Upper lobe of right lung (tissue), 1 donor: ENCODE results near the gene RAD51B. TPM values are rescaled to one million over a fixed set of nuclear protein-coding genes. Genes with fewer than 3 reads are reported as not detected.

ENCODE experiments used
- ATAC-seq: fragments of 200-7000 bp; cut with Tn5 transposase; one replicate; pipeline ENCODE4 v1.9.1; 2020; ENCODE audit warnings: mild to moderate bottlenecking, moderate library complexity
- DNase-seq: peaks from one replicate; pipeline ENCODE4 v3.0.0-alpha.2; 2020
- H3K27ac ChIP-seq: fragments of 200-600 bp; one replicate; pipeline ENCODE4 v1.8.0; 2022
- H3K27me3 ChIP-seq: fragments of 200-600 bp; one replicate; pipeline ENCODE4 v1.8.0; 2022; ENCODE audit warnings: mild to moderate bottlenecking
- H3K36me3 ChIP-seq: fragments of 200-600 bp; one replicate; pipeline ENCODE4 v1.8.0; 2022
- H3K4me1 ChIP-seq: fragments of 200-600 bp; one replicate; pipeline ENCODE4 v1.8.0; 2022
- H3K4me3 ChIP-seq: fragments of 200-600 bp; one replicate; pipeline ENCODE4 v1.8.0; 2022; ENCODE audit warnings: mild to moderate bottlenecking
- H3K9me3 ChIP-seq: fragments of 200-600 bp; one replicate; pipeline ENCODE4 v1.8.0; 2022
- CTCF ChIP-seq: fragments of 200-600 bp; IDR thresholded peaks from one replicate; pipeline ENCODE4 v1.8.0; 2022; ENCODE audit warnings: antibody characterized with exemption
- intact Hi-C: fragments of 100-400 bp; cut with DNase I; formaldehyde crosslinking; loops from one replicate; pipeline ENCODE4 v1.11.0; 2022
- total RNA-seq: library from RNA; stranded (reverse); fragmentation: NEBNext Ultra II Directional; extraction: Animal tissue kit (Norgen Biotek cat#: 25700); gene quantifications from one replicate; pipeline ENCODE4 v1.2.1, GENCODE V29; 2021
- donor health status: DM: no; HTN: yes; CAD: no; lungs with severe emphysema.

Gene RAD51B
- total RNA-seq, 1 donor from 2014 or later: 11.5 TPM

- Histone ChIP-seq H3K36me3 (no peaks in the 10 kb centered on the region), H3K9me3 (peaks cover 3% of the 10 kb centered on the region), H3K4me3 (no peak overlapping the region), H3K4me1 (peaks cover 8% of the 10 kb centered on the region), H3K27me3 (no peaks in the 10 kb centered on the region), H3K27ac (no peak overlapping the region)
- DNase-seq (no peak), ATAC-seq (no peak)
- no peak for TF ChIP-seq CTCF
- intact Hi-C loops: no loop called here
Measured at GRCh38 chr14:68530443-68530842, 710.9 kb downstream of the RAD51B start.

- Histone ChIP-seq H3K27me3 (no peaks in the 10 kb centered on the region), H3K4me3 (no peak overlapping the region), H3K9me3 (peaks cover 3% of the 10 kb centered on the region), H3K27ac (no peak overlapping the region), H3K36me3 (no peaks in the 10 kb centered on the region), H3K4me1 (peaks cover 3% of the 10 kb centered on the region)
- intact Hi-C loops: no loop called here
- no peak for TF ChIP-seq CTCF
- DNase-seq: no peak
- ATAC-seq: no peak
Measured at GRCh38 chr14:68532496-68532895, 712.9 kb downstream of the RAD51B start.

GRCh38 chr14:68534276-68534675, 714.7 kb downstream of the RAD51B start:
- intact Hi-C loops: no loop called here
- no peak overlapping the region for H3K4me3 ChIP-seq
- no peak for TF ChIP-seq CTCF
- peaks cover 3% of the 10 kb centered on the region for H3K9me3 ChIP-seq
- H3K27ac ChIP-seq: no peak overlapping the region
- ATAC-seq (no peak), DNase-seq (no peak)
- no peaks in the 10 kb centered on the region for H3K36me3 ChIP-seq
- H3K27me3 ChIP-seq: no peaks in the 10 kb centered on the region
- H3K4me1 ChIP-seq: peaks cover 5% of the 10 kb centered on the region

GRCh38 chr14:68535404-68536017, 715.9 kb downstream of the RAD51B start:
- Histone ChIP-seq H3K4me1 (peaks cover 15% of the 10 kb centered on the region), H3K4me3 (no peak overlapping the region), H3K27me3 (no peaks in the 10 kb centered on the region), H3K27ac (no peak overlapping the region), H3K9me3 (no peaks in the 10 kb centered on the region), H3K36me3 (no peaks in the 10 kb centered on the region)
- intact Hi-C loops: no loop called here
- ATAC-seq (no peak), DNase-seq (no peak)
- no peak for TF ChIP-seq CTCF

GRCh38 chr14:68536018-68536410, 716.4 kb downstream of the RAD51B start:
- no peak for TF ChIP-seq CTCF
- Histone ChIP-seq H3K27ac (no peak overlapping the region), H3K4me3 (no peak overlapping the region), H3K4me1 (peaks cover 17% of the 10 kb centered on the region), H3K27me3 (no peaks in the 10 kb centered on the region), H3K9me3 (no peaks in the 10 kb centered on the region), H3K36me3 (no peaks in the 10 kb centered on the region)
- ATAC-seq (no peak), DNase-seq (no peak)
- intact Hi-C loops: no loop called here

GRCh38 chr14:68538639-68539038, 719.1 kb downstream of the RAD51B start:
- intact Hi-C loops: no loop called here
- Histone ChIP-seq H3K27me3 (no peaks in the 10 kb centered on the region), H3K9me3 (no peaks in the 10 kb centered on the region), H3K4me1 (peaks cover 19% of the 10 kb centered on the region), H3K36me3 (no peaks in the 10 kb centered on the region), H3K27ac (no peak overlapping the region), H3K4me3 (no peak overlapping the region)
- DNase-seq (no peak), ATAC-seq (no peak)
- TF ChIP-seq CTCF: no peak
